OCI-LY7 (cell line): ENCODE data around the gene INS. TPM values are rescaled to one million over a fixed set of nuclear protein-coding genes. Genes with fewer than 3 reads are reported as not detected.

ENCODE experiments used
- BruUV-seq: library from RNA; stranded (reverse); fragments of 400-500 nt; replicated peaks from 2 replicates; lab custom pipeline; 2021; lab: Mats Ljungman, UMichigan
- CTCF ChIA-PET: fragments of 300-600 bp; sonication (Branson Sonifier 250); formaldehyde crosslinking; loops from one replicate; lab custom pipeline; 2022; ENCODE audit warnings: antibody characterized with exemption; ENCODE audit not compliant: unreplicated experiment; lab: Charles Lee
- POLR2A ChIA-PET: fragments of 300-600 bp; sonication (Branson Sonifier 250); formaldehyde crosslinking; loops from one replicate; lab custom pipeline; 2022; ENCODE audit warnings: antibody characterized with exemption; lab: Charles Lee
- DNase-seq: peaks from one replicate; pipeline ENCODE4 v3.0.0-alpha.2; 2015; ENCODE audit warnings: low spot score
- H2AFZ ChIP-seq: fragments of 200-600 bp; sonication (generic), shearing (Covaris generic); 2 replicates; pipeline ENCODE4 v1.6.1; 2014; ENCODE audit warnings: mild to moderate bottlenecking, antibody characterized with exemption, low read length, moderate library complexity
- H3K27ac ChIP-seq: fragments of 200-600 bp; sonication (generic); 2 replicates; pipeline ENCODE4 v1.5.1; 2014; ENCODE audit warnings: mixed run types, low read depth, mild to moderate bottlenecking, moderate library complexity, low read length, inconsistent platforms; ENCODE audit not compliant: poor library complexity, severe bottlenecking
- H3K36me3 ChIP-seq: fragments of 200-600 bp; sonication (generic); 2 replicates; pipeline ENCODE4 v1.6.1; 2014; ENCODE audit warnings: mild to moderate bottlenecking, antibody characterized with exemption, low read length, moderate library complexity, mixed read lengths; ENCODE audit not compliant: insufficient read depth
- H3K4me1 ChIP-seq: fragments of 200-600 bp; sonication (generic); 2 replicates; pipeline ENCODE4 v1.5.1; 2014; ENCODE audit warnings: mild to moderate bottlenecking, low read length; ENCODE audit not compliant: insufficient read depth, poor library complexity, severe bottlenecking
- H3K4me2 ChIP-seq: fragments of 200-600 bp; sonication (generic); 2 replicates; pipeline ENCODE4 v1.6.1; 2014; ENCODE audit warnings: mild to moderate bottlenecking, low read length
- H3K4me3 ChIP-seq: fragments of 200-600 bp; sonication (generic); 2 replicates; pipeline ENCODE4 v1.5.1; 2014; ENCODE audit warnings: mild to moderate bottlenecking, low read depth, low read length; ENCODE audit not compliant: poor library complexity, severe bottlenecking
- H3K79me2 ChIP-seq: fragments of 200-600 bp; sonication (generic); 2 replicates; pipeline ENCODE4 v1.6.1; 2016; ENCODE audit warnings: low read depth, mild to moderate bottlenecking, low read length, moderate library complexity, mixed read lengths; ENCODE audit not compliant: insufficient read depth
- H3K9me2 ChIP-seq: fragments of 200-600 bp; sonication (generic); 2 replicates; pipeline ENCODE4 v1.6.1; 2016; ENCODE audit warnings: mild to moderate bottlenecking, low read length, mixed read lengths; ENCODE audit not compliant: insufficient read depth
- H3K9me3 ChIP-seq: fragments of 200-600 bp; sonication (generic); 2 replicates; pipeline ENCODE4 v1.6.1; 2014; ENCODE audit warnings: mild to moderate bottlenecking, mixed run types, low read length, mixed read lengths
- H4K20me1 ChIP-seq: fragments of 200-600 bp; sonication (generic); 2 replicates; pipeline ENCODE4 v1.6.1; 2014; ENCODE audit warnings: mild to moderate bottlenecking, antibody characterized with exemption, low read length, moderate library complexity, mixed read lengths; ENCODE audit not compliant: insufficient read depth
- EZH2phosphoT487 ChIP-seq: fragments of 200-600 bp; sonication (generic); IDR thresholded peaks from 2 replicates; pipeline ENCODE4 v1.6.1; 2018; ENCODE audit warnings: low read depth, borderline replicate concordance, mild to moderate bottlenecking, mixed run types, antibody characterized with exemption, low read length, moderate library complexity, mixed read lengths
- intact Hi-C: fragments of 100-400 bp; cut with micrococcal nuclease; formaldehyde crosslinking; loops from one replicate; pipeline ENCODE4 v1.10.0; 2022; ENCODE audit not compliant: unreplicated experiment
- total RNA-seq, 2 experiments: library from RNA; depleted of rRNA in 1 of 2; stranded (reverse); fragments of >200 nt in 1 of 2; shearing (Covaris generic) in 1 of 2; gene quantifications; 2 replicates each; pipeline ENCODE4 v1.2.3, GENCODE V29; 2014 to 2022
- TF ChIP-seq, protein P1 (sequence below): fragments of 200-600 bp; sonication (generic); conservative IDR thresholded peaks from 2 replicates; pipeline ENCODE4 v1.5.1; 2014; ENCODE audit warnings: mild to moderate bottlenecking, antibody characterized with exemption, low read length, moderate library complexity, mixed read lengths

Gene INS
- total RNA-seq, 2 experiments from 2014 or later: not detected

DNA sequence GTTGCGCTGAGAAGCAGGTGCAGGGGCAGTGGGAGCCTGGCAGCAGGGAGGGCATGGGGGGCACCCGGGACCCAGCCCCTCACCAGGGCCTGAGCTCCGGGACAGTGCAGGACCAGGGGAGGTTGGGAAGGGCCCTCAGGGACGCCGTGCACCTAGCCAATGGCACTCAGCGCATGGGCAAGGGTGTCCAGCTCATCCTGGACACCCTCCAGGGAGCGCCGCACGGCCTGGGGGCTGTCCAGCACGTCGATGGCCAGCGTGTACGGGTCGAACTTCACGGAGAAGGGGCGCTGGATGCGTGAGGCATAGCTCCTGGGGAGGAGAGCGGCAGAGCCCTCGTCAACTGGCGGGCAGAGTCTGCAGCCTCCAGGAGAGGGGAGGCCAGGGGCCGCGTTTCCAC is 3.1 kb upstream of the INS start:
- DNase-seq: no peak
- H3K27ac ChIP-seq: no peak overlapping the region
- TF ChIP-seq, protein P1, sequence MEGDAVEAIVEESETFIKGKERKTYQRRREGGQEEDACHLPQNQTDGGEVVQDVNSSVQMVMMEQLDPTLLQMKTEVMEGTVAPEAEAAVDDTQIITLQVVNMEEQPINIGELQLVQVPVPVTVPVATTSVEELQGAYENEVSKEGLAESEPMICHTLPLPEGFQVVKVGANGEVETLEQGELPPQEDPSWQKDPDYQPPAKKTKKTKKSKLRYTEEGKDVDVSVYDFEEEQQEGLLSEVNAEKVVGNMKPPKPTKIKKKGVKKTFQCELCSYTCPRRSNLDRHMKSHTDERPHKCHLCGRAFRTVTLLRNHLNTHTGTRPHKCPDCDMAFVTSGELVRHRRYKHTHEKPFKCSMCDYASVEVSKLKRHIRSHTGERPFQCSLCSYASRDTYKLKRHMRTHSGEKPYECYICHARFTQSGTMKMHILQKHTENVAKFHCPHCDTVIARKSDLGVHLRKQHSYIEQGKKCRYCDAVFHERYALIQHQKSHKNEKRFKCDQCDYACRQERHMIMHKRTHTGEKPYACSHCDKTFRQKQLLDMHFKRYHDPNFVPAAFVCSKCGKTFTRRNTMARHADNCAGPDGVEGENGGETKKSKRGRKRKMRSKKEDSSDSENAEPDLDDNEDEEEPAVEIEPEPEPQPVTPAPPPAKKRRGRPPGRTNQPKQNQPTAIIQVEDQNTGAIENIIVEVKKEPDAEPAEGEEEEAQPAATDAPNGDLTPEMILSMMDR: no peak
- TF ChIP-seq EZH2phosphoT487: no peak
- H3K36me3 ChIP-seq: no peaks in the 10 kb centered on the region
- no peaks in the 10 kb centered on the region for H4K20me1 ChIP-seq
- H3K9me2 ChIP-seq: no peaks in the 10 kb centered on the region
- no peaks in the 10 kb centered on the region for H3K4me1 ChIP-seq
- POLR2A ChIA-PET: interaction anchor here (0.6 kb wide), 1 partner anchor 639 kb away, joined by 3 read pairs; no protein-coding TSS in a partner anchor
- intact Hi-C loops: no loop called here
- H3K4me3 ChIP-seq: no peak overlapping the region
- no peaks in the 10 kb centered on the region for H3K79me2 ChIP-seq
- BruUV-seq: no TSS peak
- no peaks in the 10 kb centered on the region for H3K9me3 ChIP-seq
- no peak overlapping the region for H2AFZ ChIP-seq
- CTCF ChIA-PET: no interaction called here
- H3K4me2 ChIP-seq: no peak overlapping the region

DNA sequence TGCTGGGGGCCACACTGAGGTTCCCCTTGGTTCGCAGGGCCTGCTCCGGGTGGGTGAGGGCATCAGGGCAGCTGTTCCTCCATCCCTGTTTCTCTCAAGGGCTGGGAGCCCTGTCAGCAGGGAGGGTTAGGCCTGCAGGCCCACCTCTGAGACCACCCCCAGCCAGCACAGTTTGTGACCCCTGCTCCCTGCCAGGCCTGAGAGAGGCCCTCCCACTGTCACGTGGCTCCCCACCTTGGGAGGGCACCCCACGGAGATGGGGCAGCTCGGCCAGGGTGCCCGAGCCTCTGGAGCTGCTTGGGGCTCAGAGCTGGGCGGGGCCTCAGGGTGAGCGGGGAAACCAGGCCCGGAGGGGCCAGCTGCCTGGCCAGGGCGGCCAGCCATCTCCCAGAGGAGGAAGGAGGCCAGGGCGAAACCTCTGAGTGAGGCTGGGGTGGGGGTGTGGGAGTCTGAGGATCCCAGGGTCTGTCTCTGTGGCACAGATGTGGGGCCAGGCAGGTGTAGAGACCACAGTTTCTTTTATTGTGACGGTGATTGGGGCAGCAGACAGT is 2.5 kb upstream of the INS start:
- TF ChIP-seq, protein P1: no peak
- TF ChIP-seq EZH2phosphoT487: no peak
- no peak overlapping the region for H2AFZ ChIP-seq
- H4K20me1 ChIP-seq: no peaks in the 10 kb centered on the region
- intact Hi-C loops: no loop called here
- BruUV-seq: no TSS peak
- H3K4me1 ChIP-seq: no peaks in the 10 kb centered on the region
- no peak for DNase-seq
- H3K36me3 ChIP-seq: no peaks in the 10 kb centered on the region
- no peak overlapping the region for H3K27ac ChIP-seq
- H3K4me3 ChIP-seq: no peak overlapping the region
- POLR2A ChIA-PET: interaction anchor here (0.6 kb wide), 1 partner anchor 638 kb away, joined by 3 read pairs; no protein-coding TSS in a partner anchor
- H3K4me2 ChIP-seq: no peak overlapping the region
- no peaks in the 10 kb centered on the region for H3K79me2 ChIP-seq
- no peaks in the 10 kb centered on the region for H3K9me3 ChIP-seq
- H3K9me2 ChIP-seq: no peaks in the 10 kb centered on the region
- CTCF ChIA-PET: no interaction called here
